HEK293T (cell line): ENCODE results near the gene RAB31.

Source experiments
- ARNT ChIP-seq: fragments of 450-650 bp; IDR thresholded peaks from 2 replicates; pipeline ENCODE4 v1.6.1; 2017; ENCODE audit warnings: mild to moderate bottlenecking
- BHLHE40 ChIP-seq: fragments of 450-650 bp; IDR thresholded peaks from 2 replicates; pipeline ENCODE4 v1.6.1; 2016; ENCODE audit warnings: mild to moderate bottlenecking, moderate library complexity, borderline replicate concordance
- ELF4 ChIP-seq: fragments of 450-650 bp; IDR thresholded peaks from 2 replicates; pipeline ENCODE4 v1.6.1; 2017; ENCODE audit warnings: antibody characterized with exemption
- FOXA1 ChIP-seq: fragments of 450-650 bp; IDR thresholded peaks from 2 replicates; pipeline ENCODE4 v1.6.1; 2016; ENCODE audit warnings: mild to moderate bottlenecking
- FOXK2 ChIP-seq: fragments of 450-650 bp; IDR thresholded peaks from 2 replicates; pipeline ENCODE4 v1.6.1; 2016; ENCODE audit warnings: mild to moderate bottlenecking
- FOXM1 ChIP-seq: fragments of 450-650 bp; IDR thresholded peaks from 2 replicates; pipeline ENCODE4 v1.6.1; 2017; ENCODE audit warnings: mild to moderate bottlenecking, borderline replicate concordance
- HDGF ChIP-seq: fragments of 450-650 bp; IDR thresholded peaks from 2 replicates; pipeline ENCODE4 v1.6.1; 2017; ENCODE audit warnings: antibody characterized with exemption, borderline replicate concordance
- L3MBTL2 ChIP-seq: fragments of 450-650 bp; conservative IDR thresholded peaks from 2 replicates; pipeline ENCODE4 v1.6.1; 2016; ENCODE audit warnings: mild to moderate bottlenecking
- LEF1 ChIP-seq: fragments of 450-650 bp; IDR thresholded peaks from 2 replicates; pipeline ENCODE4 v1.6.1; 2017; ENCODE audit warnings: mild to moderate bottlenecking, borderline replicate concordance
- NFRKB ChIP-seq: fragments of 450-650 bp; IDR thresholded peaks from 2 replicates; pipeline ENCODE4 v1.6.1; 2016; ENCODE audit warnings: mild to moderate bottlenecking, moderate library complexity
- SP1 ChIP-seq: fragments of 450-650 bp; IDR thresholded peaks from 2 replicates; pipeline ENCODE4 v1.6.1; 2017
- SUZ12 ChIP-seq: fragments of 450-650 bp; IDR thresholded peaks from 2 replicates; pipeline ENCODE4 v1.6.1; 2016; ENCODE audit warnings: mild to moderate bottlenecking
- TARDBP ChIP-seq: fragments of 450-650 bp; IDR thresholded peaks from 2 replicates; pipeline ENCODE4 v1.6.1; 2016
- ZNF384 ChIP-seq: fragments of 450-650 bp; IDR thresholded peaks from 2 replicates; pipeline ENCODE4 v1.6.1; 2016

DNA sequence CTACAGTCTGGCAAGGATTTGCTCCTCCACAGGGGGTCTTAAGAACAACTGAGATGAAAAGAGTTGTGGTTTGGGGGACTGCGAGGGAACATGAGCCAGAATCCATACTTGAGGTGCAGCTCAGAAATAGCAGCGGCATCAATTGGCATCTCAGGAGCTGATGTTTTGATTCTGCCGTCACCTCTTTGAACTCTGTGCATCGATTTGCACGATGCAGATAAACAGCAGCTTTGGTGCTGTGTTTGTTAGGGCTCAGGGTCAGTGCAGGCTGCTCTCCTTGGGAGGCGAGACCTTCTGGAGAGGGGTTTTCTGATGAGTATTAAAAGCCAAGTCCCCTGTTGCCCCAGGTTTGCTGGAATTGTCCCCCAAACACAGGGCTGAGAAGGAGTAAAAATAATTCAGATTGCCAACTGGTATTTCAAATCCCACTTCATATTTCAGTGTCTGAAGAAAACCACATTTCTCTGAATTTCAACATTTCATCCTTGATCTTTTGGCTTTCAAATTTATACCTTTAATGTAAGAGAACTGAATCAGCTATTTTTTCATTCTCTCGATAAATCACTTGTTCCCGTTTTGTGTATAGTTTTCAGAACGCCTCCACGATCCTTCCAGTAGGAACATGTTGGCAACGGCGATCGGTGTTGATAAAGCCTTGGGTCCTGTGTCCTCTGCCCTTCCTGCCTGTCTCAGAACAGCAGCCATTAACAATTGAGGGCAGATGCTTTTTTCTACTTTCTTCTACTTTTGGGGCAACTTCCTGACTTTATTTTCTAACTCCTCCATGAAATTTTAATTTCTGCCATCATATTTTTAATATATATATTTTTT, 65.0 kb downstream of the RAB31 start:
- TF ChIP-seq FOXM1 (no peak), FOXK2 (no peak), ELF4 (no peak), FOXA1 (no peak), SP1 (no peak), ZNF384 (no peak), TARDBP (no peak), BHLHE40 (no peak), L3MBTL2 (no peak), HDGF (no peak), SUZ12 (no peak), LEF1 (no peak), NFRKB (no peak), ARNT (no peak)
